Neural progenitor cell (in vitro differentiated cells): ENCODE measurements around the gene TMEM273. TPM values are rescaled to one million over a fixed set of nuclear protein-coding genes. Genes with fewer than 3 reads are reported as not detected.

Experiments used
- DNase-seq: peaks from one replicate; pipeline ENCODE4 v3.0.0-alpha.2; 2016; ENCODE audit warnings: low spot score
- H2AFZ ChIP-seq: fragments of 200-600 bp; sonication (generic); replicated peaks from 2 replicates; pipeline ENCODE4 v1.6.1; 2016; ENCODE audit warnings: antibody characterized with exemption
- H3F3A ChIP-seq: fragments of 200-600 bp; sonication (generic); 2 replicates; pipeline ENCODE4 v1.6.1; 2016; ENCODE audit warnings: antibody characterized with exemption, low read depth
- H3K27ac ChIP-seq: fragments of 200-600 bp; sonication (generic); 2 replicates; pipeline ENCODE4 v1.5.1; 2016; ENCODE audit warnings: mild to moderate bottlenecking
- H3K27me3 ChIP-seq: fragments of 200-600 bp; sonication (generic); 2 replicates; pipeline ENCODE4 v1.6.1; 2016; ENCODE audit warnings: mild to moderate bottlenecking, moderate library complexity
- H3K36me3 ChIP-seq: fragments of 200-600 bp; sonication (generic); 2 replicates; pipeline ENCODE4 v1.5.1; 2016
- H3K4me1 ChIP-seq: fragments of 200-600 bp; sonication (generic); 2 replicates; pipeline ENCODE4 v1.6.1; 2016; ENCODE audit warnings: mixed run types
- H3K4me2 ChIP-seq: fragments of 200-600 bp; sonication (generic); 2 replicates; pipeline ENCODE4 v1.6.1; 2016
- H3K4me3 ChIP-seq: fragments of 200-600 bp; sonication (generic); 2 replicates; pipeline ENCODE4 v1.5.1; 2016
- H3K79me2 ChIP-seq: fragments of 200-600 bp; sonication (generic); 2 replicates; pipeline ENCODE4 v1.6.1; 2016; ENCODE audit warnings: low read depth
- H3K9ac ChIP-seq: fragments of 200-600 bp; sonication (generic); 2 replicates; pipeline ENCODE4 v1.6.1; 2016
- H3K9me3 ChIP-seq: fragments of 200-600 bp; sonication (generic); 2 replicates; pipeline ENCODE4 v1.5.1; 2016; ENCODE audit warnings: low read depth
- H4K20me1 ChIP-seq: fragments of 200-600 bp; sonication (generic); 2 replicates; pipeline ENCODE4 v1.6.1; 2016; ENCODE audit warnings: low read depth
- H3K27ac Mint-ChIP-seq: 3 replicates; pipeline ENCODE4 v1.8.0; 2021; ENCODE audit warnings: mixed read lengths
- H3K27me3 Mint-ChIP-seq: 2 replicates; pipeline ENCODE4 v1.8.0; 2022; ENCODE audit warnings: low read depth, mild to moderate bottlenecking, inconsistent platforms, moderate library complexity, mixed read lengths; ENCODE audit not compliant: insufficient read depth
- H3K36me3 Mint-ChIP-seq: 3 replicates; pipeline ENCODE4 v1.8.0; 2021; ENCODE audit warnings: mixed read lengths
- H3K4me1 Mint-ChIP-seq: 3 replicates; pipeline ENCODE4 v1.8.0; 2021; ENCODE audit warnings: mixed read lengths
- H3K4me3 Mint-ChIP-seq: 3 replicates; pipeline ENCODE4 v1.8.0; 2021; ENCODE audit warnings: mild to moderate bottlenecking, moderate library complexity, mixed read lengths
- H3K9me3 Mint-ChIP-seq: 3 replicates; pipeline ENCODE4 v1.8.0; 2020; ENCODE audit warnings: mixed read lengths
- CTCF ChIP-seq: fragments of 200-600 bp; sonication (generic); IDR thresholded peaks from 2 replicates; pipeline ENCODE4 v1.5.1; 2017; ENCODE audit warnings: antibody characterized with exemption, mild to moderate bottlenecking
- EZH2 ChIP-seq: fragments of 200-600 bp; sonication (generic); IDR thresholded peaks from 2 replicates; pipeline ENCODE4 v1.6.1; 2017; ENCODE audit warnings: antibody characterized with exemption, mild to moderate bottlenecking, moderate library complexity
- EZH2phosphoT487 ChIP-seq: fragments of 200-600 bp; sonication (generic); IDR thresholded peaks from 2 replicates; pipeline ENCODE4 v1.6.1; 2017; ENCODE audit warnings: antibody characterized with exemption
- total RNA-seq: library from RNA; depleted of rRNA; stranded (reverse); fragments of >200 nt; gene quantifications from 2 replicates; pipeline ENCODE4 v1.2.3, GENCODE V29; 2015; ENCODE audit warnings: low replicate concordance

The TMEM273 gene
- total RNA-seq, 1 donor from 2014 or later, result not detected

GRCh38 chr10:49141541-49142332 is 46.5 kb downstream of the TMEM273 start:
- no peak for DNase-seq

DNA sequence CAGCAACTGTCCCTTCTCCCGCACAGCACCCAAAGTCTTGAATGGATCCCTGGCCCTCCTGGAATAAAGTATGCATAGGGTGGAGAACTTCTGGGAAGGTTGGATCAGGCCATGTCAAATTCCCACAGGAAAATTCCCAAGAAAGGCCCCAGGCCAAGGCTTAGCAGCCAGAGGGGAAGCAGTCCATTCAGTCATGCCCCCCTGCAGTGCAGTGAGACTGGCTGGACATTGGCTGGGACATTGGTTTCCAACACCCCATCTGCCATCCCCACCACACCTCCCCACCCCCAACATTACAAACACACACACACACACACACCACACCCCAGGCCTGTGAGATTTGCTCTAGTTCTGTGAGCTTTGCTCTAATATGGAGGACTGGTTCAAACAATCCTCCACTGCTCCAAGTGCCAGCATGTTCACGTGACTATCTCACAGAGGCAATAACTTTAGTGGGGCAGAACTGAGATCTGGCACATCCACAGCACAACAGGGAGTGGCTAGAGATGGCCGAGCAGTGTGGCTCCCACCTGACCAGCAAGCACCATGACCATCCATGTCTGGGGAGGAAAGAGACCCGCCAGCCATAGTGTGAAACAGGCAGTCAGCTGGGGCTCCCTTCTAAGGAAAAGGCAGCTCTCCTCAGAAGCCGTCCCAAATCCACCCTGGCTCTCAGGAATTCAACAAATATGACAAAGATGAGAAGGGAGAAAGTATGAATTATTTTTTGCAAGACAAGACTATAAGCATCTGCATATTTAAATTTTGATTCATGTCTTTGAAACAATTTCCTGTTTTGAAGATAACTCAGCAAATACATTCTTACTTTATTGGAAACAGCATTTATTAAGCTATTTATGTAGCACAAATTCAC is 47.6 kb downstream of the TMEM273 start:
- no peak for TF ChIP-seq CTCF
- no peak for TF ChIP-seq EZH2
- TF ChIP-seq EZH2phosphoT487, result no peak
- peaks cover 14% of the 10 kb centered on the region for H3K27me3 Mint-ChIP-seq
- H3K9ac ChIP-seq, result no peak overlapping the region

More at GRCh38 chr10:49141541-49142332, 46.5 kb downstream of the TMEM273 start:
- H3K79me2 ChIP-seq, result no peaks in the 10 kb centered on the region
- H3F3A ChIP-seq, result no peaks in the 10 kb centered on the region
- no peak overlapping the region for H2AFZ ChIP-seq
- no peak overlapping the region for H3K4me3 ChIP-seq
- no peak overlapping the region for H3K4me3 Mint-ChIP-seq
- H3K9me3 Mint-ChIP-seq, result no peaks in the 10 kb centered on the region
- H3K27ac Mint-ChIP-seq, result no peak overlapping the region
- H3K9me3 ChIP-seq, result no peaks in the 10 kb centered on the region
- no peaks in the 10 kb centered on the region for H3K27me3 ChIP-seq
- H3K4me2 ChIP-seq, result no peak overlapping the region
- H3K4me1 ChIP-seq, result no peaks in the 10 kb centered on the region
- H3K9ac ChIP-seq, result no peak overlapping the region
- peaks cover 12% of the 10 kb centered on the region for H3K27me3 Mint-ChIP-seq
- no peaks in the 10 kb centered on the region for H3K36me3 ChIP-seq
- H4K20me1 ChIP-seq, result no peaks in the 10 kb centered on the region
- no peaks in the 10 kb centered on the region for H3K36me3 Mint-ChIP-seq
- peaks cover 13% of the 10 kb centered on the region for H3K4me1 Mint-ChIP-seq
- TF ChIP-seq CTCF (no peak), EZH2phosphoT487 (no peak), EZH2 (no peak)
- H3K27ac ChIP-seq, result no peak overlapping the region

DNA sequence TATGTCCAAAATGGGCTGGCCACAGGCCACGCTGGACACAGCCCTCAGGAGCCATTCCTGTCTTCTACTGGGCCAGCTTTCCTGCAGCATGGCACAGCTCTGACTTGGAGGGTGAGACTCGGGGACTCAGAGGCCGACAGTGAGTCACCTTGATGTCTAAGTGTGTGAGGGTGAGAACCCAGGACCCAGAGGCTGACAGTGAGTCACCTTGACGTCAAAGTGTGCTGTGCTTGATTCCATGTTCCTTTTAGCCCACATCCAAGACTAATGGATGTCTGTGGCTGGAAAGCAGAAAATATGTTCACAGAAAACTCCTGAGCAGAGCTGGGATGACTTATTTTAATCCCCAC is 48.4 kb downstream of the TMEM273 start:
- H3K36me3 Mint-ChIP-seq, result no peaks in the 10 kb centered on the region
- H3K4me2 ChIP-seq, result no peak overlapping the region
- no peak overlapping the region for H3K9ac ChIP-seq
- no peak overlapping the region for H3K27ac ChIP-seq
- H3K27ac Mint-ChIP-seq, result no peak overlapping the region
- no peak overlapping the region for H3K4me3 Mint-ChIP-seq
- no peak for DNase-seq
- no peaks in the 10 kb centered on the region for H3K9me3 ChIP-seq
- H3K27me3 Mint-ChIP-seq, result peaks cover 14% of the 10 kb centered on the region
- H3K9me3 Mint-ChIP-seq, result no peaks in the 10 kb centered on the region
- H4K20me1 ChIP-seq, result no peaks in the 10 kb centered on the region
- H3F3A ChIP-seq, result no peaks in the 10 kb centered on the region
- TF ChIP-seq EZH2 (no peak), CTCF (no peak), EZH2phosphoT487 (no peak)
- no peaks in the 10 kb centered on the region for H3K4me1 ChIP-seq
- H3K4me3 ChIP-seq, result no peak overlapping the region
- H3K36me3 ChIP-seq, result no peaks in the 10 kb centered on the region
- H3K27me3 ChIP-seq, result no peaks in the 10 kb centered on the region
- H2AFZ ChIP-seq, result no peak overlapping the region
- no peaks in the 10 kb centered on the region for H3K79me2 ChIP-seq
- H3K4me1 Mint-ChIP-seq, result peaks cover 13% of the 10 kb centered on the region

More for the DNA sequence above, 47.6 kb downstream of the TMEM273 start:
- no peak overlapping the region for H3K4me2 ChIP-seq
- no peaks in the 10 kb centered on the region for H3K79me2 ChIP-seq
- no peaks in the 10 kb centered on the region for H3K36me3 Mint-ChIP-seq
- no peaks in the 10 kb centered on the region for H3K36me3 ChIP-seq
- H3K9me3 ChIP-seq, result no peaks in the 10 kb centered on the region
- no peaks in the 10 kb centered on the region for H3F3A ChIP-seq
- no peaks in the 10 kb centered on the region for H4K20me1 ChIP-seq
- DNase-seq, result no peak
- no peak overlapping the region for H2AFZ ChIP-seq
- H3K4me1 Mint-ChIP-seq, result peaks cover 13% of the 10 kb centered on the region
- H3K27ac ChIP-seq, result no peak overlapping the region
- H3K4me3 ChIP-seq, result no peak overlapping the region
- no peaks in the 10 kb centered on the region for H3K9me3 Mint-ChIP-seq
- H3K27ac Mint-ChIP-seq, result no peak overlapping the region
- no peaks in the 10 kb centered on the region for H3K4me1 ChIP-seq
- no peak overlapping the region for H3K4me3 Mint-ChIP-seq
- H3K27me3 ChIP-seq, result no peaks in the 10 kb centered on the region
